ENCODE data around the gene SELPLG. TPM values are rescaled to one million over a fixed set of nuclear protein-coding genes. Genes with fewer than 3 reads are reported as not detected.
A peak's percentile ranks its signal among the peaks of the same experiment; 100 is the strongest.

The SELPLG gene
- total and polyA plus RNA-seq, 2 of the 4 experiments (the other 2 are of a cell fraction): 3.2 to 10.8 TPM

GRCh38 chr12:108653082-108653516 lies 19.4 kb upstream of the SELPLG start:
- intact Hi-C loops (cut with micrococcal nuclease): no loop called here
- Histone ChIP-seq H3K27ac (ENCODE audit: insufficient read depth, low read length) (no peak overlapping the region), H3K4ac (ENCODE audit: low read depth, low read length) (no peak overlapping the region), H4K91ac (ENCODE audit: insufficient read depth, low read depth, low read length) (no peak overlapping the region), H3K14ac (replicated peaks; ENCODE audit: low read depth, low read length) (0 out of 2 replicates have a peak overlapping the region, but pooled peaks have one; percentile 0), H3K27me3 (ENCODE audit: control insufficient read depth, insufficient read depth, low read length) (no peaks in the 10 kb centered on the region), H2BK5ac (ENCODE audit: low read depth, low read length, poor library complexity, severe bottlenecking) (peak overlapping the region; percentile 21), H3K23ac (ENCODE audit: low read depth, low read length) (no peak overlapping the region; the same call in 1 of the 2 replicates), H4K8ac (ENCODE audit: low read depth in 2 of 2, low read length in 2 of 2) (no peak overlapping the region), H2AK9ac (replicated peaks; ENCODE audit: low read depth, low read length, poor library complexity) (no peak overlapping the region), H2AK5ac (ENCODE audit: low read depth, low read length) (no peak overlapping the region), H2BK20ac (ENCODE audit: low read depth, low read length) (no peak overlapping the region), H4K20me1 (ENCODE audit: insufficient read depth, low read length) (peaks cover 52% of the 10 kb centered on the region), H3K4me1 (ENCODE audit: control insufficient read depth, insufficient read depth, low read length) (peaks cover 15% of the 10 kb centered on the region), H3K4me3 (ENCODE audit: insufficient read depth, low read depth, low read length) (no peak overlapping the region), H4K5ac (ENCODE audit: low read depth, low read length) (no peak overlapping the region), H2BK120ac (ENCODE audit: low read depth, low read length) (no peak overlapping the region), H3K9me1 (ENCODE audit: insufficient read depth, low read length) (peaks cover 19% of the 10 kb centered on the region), H3K56ac (ENCODE audit: extremely low read depth, insufficient read depth, low read length) (no peak overlapping the region), H3K36me3 (ENCODE audit: control insufficient read depth, insufficient read depth, low read length) (peaks cover 49% of the 10 kb centered on the region), H2BK15ac (ENCODE audit: low read depth, low read length) (no peak overlapping the region), H2AFZ (replicated peaks; ENCODE audit: low read length, poor library complexity) (no peak overlapping the region), H3K4me2 (ENCODE audit: low read depth, low read length) (no peak overlapping the region; the same call in 1 of the 2 replicates), H3K79me1 (ENCODE audit: low read depth in 1 of 2, low read length in 2 of 2) (peaks cover 40 to 56% of the 10 kb centered on the region in 2 experiments), H3K9me3 (ENCODE audit: control insufficient read depth, insufficient read depth, low read length) (no peaks in the 10 kb centered on the region), H3K9ac (ENCODE audit: low read depth, low read length) (no peak overlapping the region), H3K18ac (ENCODE audit: low read depth, low read length) (no peak overlapping the region; the same call in 1 of the 2 replicates)
- CTCF ChIA-PET: interaction anchor here (1.9 kb wide), 1 partner anchor 12 kb away, joined by 9 read pairs; no protein-coding TSS in a partner anchor
- dilution Hi-C loops (cut with HindIII; ENCODE audit: low sequenced_read_pairs, unreplicated experiment): no loop called here
- no peak for ATAC-seq (ENCODE audit: low read depth)
- DNase-seq: no peak
- no TSS peak for BruUV-seq (replicated peaks)
- POLR2A ChIA-PET (ENCODE audit: unreplicated experiment): no interaction called here
- TF ChIP-seq POLR2A (IDR thresholded peaks at IDR 0.05; ENCODE audit: low read depth, low read length) (no peak), SMC3 (IDR thresholded peaks at IDR 0.05; ENCODE audit: low read depth, low read length) (no peak), RCOR1 (IDR thresholded peaks at IDR 0.05; ENCODE audit: insufficient replicate concordance, low read length) (no peak), NFE2L2 (IDR thresholded peaks at IDR 0.05; ENCODE audit: low read depth, low read length) (no peak), MXI1 (IDR thresholded peaks at IDR 0.05; ENCODE audit: borderline replicate concordance, low read depth, low read length) (no peak), BHLHE40 (IDR thresholded peaks at IDR 0.05; ENCODE audit: low read depth, low read length) (no peak), RFX5 (IDR thresholded peaks at IDR 0.05; ENCODE audit: low read depth, low read length) (no peak), FOS (IDR thresholded peaks at IDR 0.05; ENCODE audit: low read depth, low read length) (no peak), CEBPB (IDR thresholded peaks at IDR 0.05; ENCODE audit: low read depth, low read length) (no peak), USF2 (IDR thresholded peaks at IDR 0.05; ENCODE audit: low read depth, low read length) (no peak), MAZ (IDR thresholded peaks at IDR 0.05; ENCODE audit: borderline replicate concordance, low read depth, low read length) (no peak), MAFK (IDR thresholded peaks at IDR 0.05; ENCODE audit: low read depth, low read length) (no peak), CHD1 (IDR thresholded peaks at IDR 0.05; ENCODE audit: low read depth, low read length) (no peak), RAD21 (IDR thresholded peaks at IDR 0.05; ENCODE audit: low read length) (no peak), ELK1 (IDR thresholded peaks at IDR 0.05; ENCODE audit: borderline replicate concordance, low read depth, low read length) (no peak)
- TF ChIP-seq, protein P1, sequence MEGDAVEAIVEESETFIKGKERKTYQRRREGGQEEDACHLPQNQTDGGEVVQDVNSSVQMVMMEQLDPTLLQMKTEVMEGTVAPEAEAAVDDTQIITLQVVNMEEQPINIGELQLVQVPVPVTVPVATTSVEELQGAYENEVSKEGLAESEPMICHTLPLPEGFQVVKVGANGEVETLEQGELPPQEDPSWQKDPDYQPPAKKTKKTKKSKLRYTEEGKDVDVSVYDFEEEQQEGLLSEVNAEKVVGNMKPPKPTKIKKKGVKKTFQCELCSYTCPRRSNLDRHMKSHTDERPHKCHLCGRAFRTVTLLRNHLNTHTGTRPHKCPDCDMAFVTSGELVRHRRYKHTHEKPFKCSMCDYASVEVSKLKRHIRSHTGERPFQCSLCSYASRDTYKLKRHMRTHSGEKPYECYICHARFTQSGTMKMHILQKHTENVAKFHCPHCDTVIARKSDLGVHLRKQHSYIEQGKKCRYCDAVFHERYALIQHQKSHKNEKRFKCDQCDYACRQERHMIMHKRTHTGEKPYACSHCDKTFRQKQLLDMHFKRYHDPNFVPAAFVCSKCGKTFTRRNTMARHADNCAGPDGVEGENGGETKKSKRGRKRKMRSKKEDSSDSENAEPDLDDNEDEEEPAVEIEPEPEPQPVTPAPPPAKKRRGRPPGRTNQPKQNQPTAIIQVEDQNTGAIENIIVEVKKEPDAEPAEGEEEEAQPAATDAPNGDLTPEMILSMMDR (conservative IDR thresholded peaks at IDR 0.05; ENCODE audit: low read depth, low read length): no peak
- in situ Hi-C loops (cut with MboI; ENCODE audit: low sequenced_read_pairs): no loop called here

All from IMR-90 (cell line).